ENCODE measurements around the gene HPGDS. TPM values are rescaled to one million over a fixed set of nuclear protein-coding genes. Genes with fewer than 3 reads are reported as not detected.

The HPGDS gene
- total RNA-seq, 1 experiment from 2014 or later: not detected

DNA sequence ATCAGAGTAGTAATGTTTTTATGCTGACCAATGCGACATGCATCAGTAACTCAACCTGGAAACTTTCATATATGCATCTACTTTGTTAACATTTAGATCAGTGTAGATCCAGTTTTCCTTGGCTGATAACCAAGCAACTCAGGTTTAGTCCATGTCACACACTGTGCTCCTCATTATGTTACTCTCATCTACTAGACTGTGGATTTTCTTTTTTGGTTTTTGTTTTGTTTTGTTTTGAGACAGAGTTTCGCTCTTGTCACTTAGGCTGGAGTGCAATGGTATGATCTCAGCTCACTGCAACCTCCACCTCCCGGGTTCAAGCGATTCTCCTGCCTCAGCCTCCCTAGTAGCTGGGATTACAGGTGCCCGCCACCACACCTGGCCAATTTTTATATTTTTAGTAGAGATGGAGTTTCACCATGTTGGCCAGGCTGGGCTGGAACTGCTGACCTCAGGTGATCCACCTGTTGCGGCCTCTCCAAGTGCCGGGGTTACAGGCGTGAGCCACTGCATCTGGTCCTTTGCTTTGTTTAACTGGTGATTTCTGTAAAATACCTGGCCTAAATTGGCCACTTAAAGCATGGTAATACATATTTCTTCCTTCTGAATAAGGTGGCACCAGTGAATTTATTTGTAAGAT, 86.4 kb downstream of the HPGDS start:
- DNase-seq (ENCODE audit: low read depth): no peak

DNA sequence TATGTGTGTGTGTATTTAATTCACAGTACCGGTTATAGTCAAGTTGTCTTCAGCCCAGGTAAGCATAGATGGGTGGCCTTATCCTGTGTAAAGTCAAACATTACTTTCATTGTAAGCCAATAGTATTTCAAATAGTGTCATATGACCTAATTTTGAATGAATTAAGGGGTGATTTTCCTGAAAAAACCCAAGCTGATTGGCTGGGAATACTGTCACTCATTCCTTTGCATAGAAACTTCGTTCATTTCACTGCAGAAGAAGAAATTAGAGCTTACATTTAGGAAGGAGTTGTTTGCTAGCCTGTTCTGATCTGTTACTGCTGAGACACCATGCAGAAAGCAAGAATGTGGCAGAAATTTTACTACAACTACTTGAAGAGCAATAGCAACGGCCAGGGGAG, 89.6 kb downstream of the HPGDS start:
- DNase-seq (ENCODE audit: low read depth): no peak

DNA sequence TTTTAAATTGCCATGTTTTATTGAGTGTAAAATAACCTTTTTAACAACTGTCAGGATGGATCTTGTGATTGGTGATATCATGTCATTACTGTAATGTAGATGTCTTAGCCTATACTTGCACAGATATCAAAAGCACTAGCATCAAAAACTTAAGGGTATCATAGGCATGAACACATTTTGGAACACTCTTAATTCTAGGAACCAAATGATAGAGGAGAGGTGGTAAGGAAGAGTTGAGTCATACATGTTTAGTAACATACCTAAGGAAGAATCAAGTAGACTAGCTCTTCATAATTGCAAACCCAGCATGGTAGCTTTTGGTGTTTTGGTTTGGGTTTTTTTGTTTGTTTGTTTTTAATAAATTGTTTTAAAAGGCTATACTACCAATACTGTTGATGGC, 91.5 kb downstream of the HPGDS start:
- no peak for DNase-seq (ENCODE audit: low read depth)

Other genes starting within 250 kb of the HPGDS start
- gene SMARCAD1, start 135.0 kb downstream of the HPGDS start, total RNA-seq (2014; rRNA removed; shearing (Covaris generic)): 18.1 and 22.9 TPM in 2 replicates
- gene PDLIM5, start 109.1 kb upstream of the HPGDS start, total RNA-seq (2014; rRNA removed; shearing (Covaris generic)): 23.3 and 28.9 TPM in 2 replicates